Activated CD4-positive, CD25-positive, alpha-beta regulatory T cell (primary cell): ENCODE measurements around the gene CFDP1.

ENCODE experiments used
- DNase-seq, 4 experiments: peaks; one replicate each; lab custom pipeline; 2025; lab: John Stamatoyannopoulos, UW

CFDP1 gene

GRCh38 chr16:75250089-75250808, 183.1 kb downstream of the CFDP1 start:
- DNase-seq: no peak

- no peak for DNase-seq
Observed at GRCh38 chr16:75249441-75249840, 183.9 kb downstream of the CFDP1 start.

GRCh38 chr16:75248536-75249380, 184.5 kb downstream of the CFDP1 start:
- no peak for DNase-seq

GRCh38 chr16:75248142-75248535, 185.2 kb downstream of the CFDP1 start:
- DNase-seq: no peak

- DNase-seq: no peak
Observed at GRCh38 chr16:75247249-75247648, 186.1 kb downstream of the CFDP1 start.

GRCh38 chr16:75246504-75247205, 186.6 kb downstream of the CFDP1 start:
- DNase-seq: no peak

GRCh38 chr16:75244844-75245758, 188.2 kb downstream of the CFDP1 start:
- DNase-seq: no peak

GRCh38 chr16:75244225-75244809, 189.0 kb downstream of the CFDP1 start:
- no peak for DNase-seq
